DMS 273 (cell line): ENCODE data around the gene RBM4.
"Not testable (repeated sequence)": the region's sequence is repeated elsewhere in the genome, so short reads cannot be mapped to it uniquely, and the experiment has no call there.

Experiments
- DNase-seq: peaks from one replicate; lab custom pipeline; 2025; ENCODE audit not compliant: unreplicated experiment; lab: John Stamatoyannopoulos, UW

Gene RBM4

GRCh38 chr11:66638177-66639065 is at the start of gene RBM4:
Gene RBM4 (plus strand): TSS chr11:66638703. CDS start chr11:66639712, 1,009 bp downstream.
- DNase-seq: peak; percentile 99

GRCh38 chr11:66589315-66589714 is 49.2 kb upstream of the RBM4 start:
- not testable (repeated sequence) for DNase-seq

GRCh38 chr11:66589996-66590675 is 48.4 kb upstream of the RBM4 start:
- DNase-seq: no peak

- no peak for DNase-seq
Measured at GRCh38 chr11:66591175-66591574, 47.3 kb upstream of the RBM4 start.

GRCh38 chr11:66592457-66593302 is 45.8 kb upstream of the RBM4 start, which contains the start of the genes CCDC87 and CCS:
Gene CCDC87 (minus strand): TSS chr11:66593063. CDS start chr11:66593015, 48 bp downstream.
Gene CCS (plus strand): TSS chr11:66593185. CDS start chr11:66593262, 77 bp downstream.
- peak; percentile 96 for DNase-seq

- DNase-seq: no peak
Measured at GRCh38 chr11:66593303-66593635, 45.2 kb upstream of the RBM4 start.

GRCh38 chr11:66593650-66594049 is 44.9 kb upstream of the RBM4 start:
- no peak for DNase-seq

GRCh38 chr11:66595245-66595904 is 43.1 kb upstream of the RBM4 start:
- DNase-seq: peak; percentile 51

- no peak for DNase-seq
Measured at GRCh38 chr11:66598993-66599392, 39.5 kb upstream of the RBM4 start.

- DNase-seq: no peak
Measured at GRCh38 chr11:66600219-66600618, 38.3 kb upstream of the RBM4 start.

GRCh38 chr11:66600631-66601233 is 37.8 kb upstream of the RBM4 start:
- DNase-seq: no peak

GRCh38 chr11:66603072-66603471 is 35.4 kb upstream of the RBM4 start:
- no peak for DNase-seq

- DNase-seq: no peak
Measured at GRCh38 chr11:66604155-66604554, 34.3 kb upstream of the RBM4 start.

GRCh38 chr11:66606608-66607007 is 31.9 kb upstream of the RBM4 start:
- DNase-seq: not testable (repeated sequence)

GRCh38 chr11:66607126-66607834 is 31.2 kb upstream of the RBM4 start:
- DNase-seq: peak; percentile 41

GRCh38 chr11:66609721-66610617 is 28.5 kb upstream of the RBM4 start:
- no peak for DNase-seq

GRCh38 chr11:66612458-66612857 is 26.0 kb upstream of the RBM4 start:
- DNase-seq: no peak

- DNase-seq: peak; percentile 15
Measured at GRCh38 chr11:66614073-66614472, 24.4 kb upstream of the RBM4 start.
